ENCODE measurements around the gene SUSD3.
"Not testable (repeated sequence)": the region's sequence is repeated elsewhere in the genome, so short reads cannot be mapped to it uniquely, and the experiment has no call there.

Gene SUSD3

DNA sequence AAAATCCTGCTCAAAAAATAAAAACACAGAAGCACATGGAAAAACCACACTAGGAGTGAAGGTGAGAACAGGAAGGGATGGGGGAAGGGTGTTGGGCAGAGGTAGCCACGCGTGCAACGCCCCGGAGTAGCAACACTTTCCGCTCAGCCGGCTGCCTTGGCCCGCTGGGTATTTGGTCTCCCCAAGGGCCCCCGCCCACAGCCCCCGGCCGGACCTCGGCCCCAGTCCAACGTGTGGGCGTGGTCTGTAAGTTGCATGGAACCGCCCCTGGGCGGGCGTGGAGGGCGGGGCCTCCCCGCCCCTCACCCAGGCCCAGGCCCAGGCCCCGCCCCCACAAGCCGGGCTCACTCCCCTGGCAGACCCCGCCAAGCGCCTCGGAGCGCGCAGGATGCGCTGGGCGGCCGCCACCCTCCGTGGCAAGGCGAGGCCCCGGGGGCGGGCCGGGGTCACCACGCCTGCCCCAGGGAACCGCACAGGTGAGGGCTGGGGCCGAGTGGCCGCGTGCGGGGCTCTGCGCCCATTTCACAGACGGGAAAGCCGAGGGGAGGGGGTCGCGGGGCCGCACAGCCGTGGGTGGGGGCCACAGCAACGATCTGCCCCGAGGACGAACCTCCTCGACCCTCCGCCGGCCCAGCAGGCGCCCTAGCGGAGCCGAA is at the start of gene SUSD3:
SUSD3 (plus strand) TSS at position 347 of the 656 bp plus-strand sequence; CDS start at position 389, 42 bp downstream.
- no peak for DNase-seq

- no peak for DNase-seq
Measured at GRCh38 chr9:93009337-93010015, 49.0 kb upstream of the SUSD3 start.

GRCh38 chr9:93010056-93010455 is 48.4 kb upstream of the SUSD3 start:
- DNase-seq = no peak

GRCh38 chr9:93010704-93011103 is 47.8 kb upstream of the SUSD3 start:
- DNase-seq = no peak

DNA sequence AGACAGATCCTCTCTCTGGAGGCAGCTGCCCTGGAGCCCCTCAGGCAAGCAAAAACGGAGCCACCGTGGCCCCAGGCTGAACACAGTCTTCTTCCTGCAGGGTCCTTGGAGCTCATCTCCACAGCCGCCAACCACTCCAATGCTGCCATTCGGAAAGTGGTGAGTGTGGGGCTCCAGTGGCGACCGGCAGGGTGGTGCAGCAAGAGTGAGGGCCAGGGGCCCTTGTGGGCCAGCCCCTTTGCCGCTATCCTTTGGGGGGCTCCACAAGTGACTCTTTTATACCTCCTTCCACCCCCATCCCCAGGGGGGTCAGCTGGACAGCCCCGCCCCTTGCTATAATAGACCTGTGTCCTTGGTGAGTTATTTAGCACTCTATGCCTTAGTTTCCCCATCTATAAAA is 47.4 kb upstream of the SUSD3 start:
- DNase-seq = no peak

GRCh38 chr9:93012963-93013855 is 45.3 kb upstream of the SUSD3 start:
- no peak for DNase-seq

- no peak for DNase-seq
Measured at GRCh38 chr9:93013856-93014582, 44.5 kb upstream of the SUSD3 start.

GRCh38 chr9:93015190-93015589 is 43.3 kb upstream of the SUSD3 start:
- not testable (repeated sequence) for DNase-seq

DNA sequence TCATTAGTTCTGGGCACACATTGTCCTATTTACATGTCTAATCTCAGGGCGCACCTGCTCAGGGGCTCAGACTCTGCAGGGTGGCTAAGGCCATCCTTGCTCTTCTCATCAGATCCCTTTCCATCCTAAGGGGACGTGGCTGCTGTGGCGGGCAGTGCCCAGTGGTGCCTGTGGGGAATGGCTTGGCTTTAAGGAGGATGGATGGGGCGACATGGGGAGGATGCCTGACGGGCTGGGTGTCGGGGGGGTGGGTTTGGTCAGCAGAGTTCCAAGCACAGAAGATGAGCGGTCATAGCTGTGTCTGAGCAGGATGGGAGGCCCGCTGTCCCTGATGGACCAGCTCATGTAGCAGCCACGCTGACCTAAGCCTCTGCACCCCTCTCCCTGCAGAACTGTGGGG is 40.9 kb upstream of the SUSD3 start:
- DNase-seq = no peak

DNA sequence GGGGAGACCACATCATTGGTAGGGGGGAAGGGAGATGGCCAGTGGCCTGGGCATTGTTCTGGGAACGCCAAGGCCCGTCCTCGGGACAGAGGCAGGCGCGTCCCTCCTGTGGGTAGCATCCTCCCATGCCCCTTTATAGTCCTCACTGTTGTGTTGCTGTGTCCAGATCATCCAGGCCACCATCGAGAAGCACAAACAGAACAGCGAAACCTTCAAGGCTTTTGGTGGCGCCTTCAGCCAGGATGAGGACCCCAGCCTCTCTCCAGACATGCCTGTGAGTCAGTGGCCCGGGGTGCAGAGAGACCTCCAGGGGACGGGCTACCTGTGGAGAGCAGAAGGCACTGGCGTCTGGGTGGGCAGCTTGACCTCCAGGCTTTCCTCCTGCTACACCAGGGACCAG is 38.4 kb upstream of the SUSD3 start:
- no peak for DNase-seq

DNA sequence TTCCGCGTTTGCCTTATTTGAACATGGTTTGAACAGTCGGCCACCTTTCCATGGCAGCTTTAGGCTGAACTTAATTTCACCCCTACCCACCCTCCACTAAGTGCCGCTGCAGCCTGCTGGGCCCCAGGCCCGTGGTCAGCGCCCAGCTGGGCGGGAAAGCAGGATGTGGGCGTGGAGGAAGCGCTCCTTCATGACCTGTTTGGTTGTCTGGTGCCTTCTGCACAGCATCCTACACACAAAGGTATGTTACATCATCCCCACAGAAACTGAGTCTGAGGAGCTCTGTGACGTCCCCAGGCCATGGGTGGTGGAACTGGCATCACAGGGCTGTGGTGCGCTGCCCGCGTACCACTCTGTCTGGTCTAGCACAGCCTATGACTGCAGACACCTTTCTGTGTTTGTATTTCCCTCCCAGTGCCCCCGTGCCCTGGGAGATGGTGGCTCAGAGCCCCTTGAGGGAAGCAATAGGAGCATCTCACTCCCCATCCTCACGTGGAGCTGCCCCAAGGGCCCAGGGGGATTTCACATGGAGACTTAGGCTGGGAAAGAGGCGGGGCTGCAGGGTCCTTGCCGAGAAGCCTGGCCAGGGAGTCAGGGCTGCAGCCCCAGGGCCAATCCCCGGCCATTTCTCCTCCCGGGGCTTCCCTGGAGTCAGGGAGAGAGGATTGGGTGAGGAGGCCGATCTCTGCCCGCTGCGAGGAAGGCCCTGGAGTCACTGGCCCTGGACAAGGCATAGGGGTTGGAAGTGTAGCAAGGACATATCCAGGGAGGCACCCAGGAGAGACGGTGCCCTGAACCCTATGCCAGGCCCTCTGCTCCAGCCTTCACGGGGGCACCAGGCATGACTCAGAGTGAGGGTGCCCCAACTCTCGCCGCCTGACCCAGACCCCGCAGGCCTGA is 37.5 kb upstream of the SUSD3 start:
- DNase-seq = no peak

- DNase-seq = no peak
Measured at GRCh38 chr9:93022066-93022465, 36.4 kb upstream of the SUSD3 start.

GRCh38 chr9:93022721-93023520 is 35.6 kb upstream of the SUSD3 start:
- DNase-seq = no peak

DNA sequence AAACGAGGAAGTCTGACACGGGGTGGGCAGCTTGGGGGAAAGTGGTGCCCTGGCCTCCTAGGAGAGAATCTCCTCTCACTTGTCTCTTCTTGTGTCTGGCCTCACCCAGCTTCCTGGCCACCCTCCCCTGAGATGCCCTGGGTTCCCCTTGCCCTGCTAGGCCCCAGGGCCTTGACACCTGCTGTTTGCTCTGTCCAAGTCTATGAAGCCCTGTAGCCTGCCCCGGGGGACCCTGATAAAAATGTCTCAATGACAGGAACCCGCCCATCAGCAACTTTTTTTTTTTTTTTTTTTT is 35.0 kb upstream of the SUSD3 start:
- no peak for DNase-seq

GRCh38 chr9:93024646-93024910 is 33.9 kb upstream of the SUSD3 start:
- DNase-seq = no peak

GRCh38 chr9:93024986-93025630 is 33.4 kb upstream of the SUSD3 start:
- DNase-seq = no peak

GRCh38 chr9:93025736-93026135 is 32.8 kb upstream of the SUSD3 start:
- no peak for DNase-seq

DNA sequence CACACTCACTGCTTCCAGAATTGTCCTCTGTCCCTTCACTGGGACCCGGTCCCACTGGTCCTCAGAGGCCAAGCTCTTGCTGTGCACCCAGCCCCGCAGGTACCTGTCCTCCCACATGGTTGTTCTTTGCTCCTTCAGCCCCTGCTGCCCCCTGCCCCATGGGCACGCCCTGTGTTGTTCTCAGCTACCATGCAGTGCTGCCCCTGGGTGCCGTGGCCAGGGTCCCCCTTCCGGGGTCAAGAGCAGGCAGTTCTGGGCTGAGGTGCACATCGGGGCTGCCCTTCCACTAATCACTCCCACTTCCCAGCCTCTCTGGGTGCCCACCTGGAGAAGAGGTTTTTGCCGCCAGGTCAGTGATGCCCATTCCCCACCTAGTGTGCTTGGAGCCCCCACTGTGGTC is 31.9 kb upstream of the SUSD3 start:
- DNase-seq = no peak

DNA sequence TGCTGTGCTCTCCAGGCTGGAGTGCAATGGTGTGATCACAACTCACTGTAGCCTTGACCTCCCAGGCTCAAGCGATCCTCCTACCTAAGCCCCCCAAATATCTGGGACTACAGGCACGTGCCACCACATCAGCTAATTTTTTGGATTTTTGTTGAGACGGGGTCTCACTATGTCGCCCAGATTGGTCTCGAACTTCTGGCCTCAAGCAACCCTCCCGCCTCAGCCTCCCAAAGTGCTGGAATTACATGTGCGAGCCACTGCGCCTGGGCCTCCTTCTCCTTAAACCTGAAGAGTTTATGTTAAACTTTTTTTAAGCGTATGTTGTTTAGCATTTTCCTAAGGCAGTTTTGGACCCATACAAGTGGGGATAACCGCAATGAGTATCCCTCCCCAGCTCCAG is 30.8 kb upstream of the SUSD3 start:
- DNase-seq = no peak

GRCh38 chr9:93028448-93029006 is 30.0 kb upstream of the SUSD3 start:
- no peak for DNase-seq
